Memory B cell (primary cell): ENCODE measurements around the gene LYPD4.

Experiments used
- ATAC-seq: fragments of 150-1000 bp; cut with Tn5 transposase; 2 replicates; pipeline ENCODE4 v1.10.0; 2021; ENCODE audit warnings: low read depth, mild to moderate bottlenecking, moderate library complexity
- DNase-seq, 2 donors: peaks; one replicate each; pipeline ENCODE4 v3.0.0; 2022; ENCODE audit warnings: low spot score in 2 of 2
- H3K27ac Mint-ChIP-seq: one replicate; pipeline ENCODE4 v1.8.0; 2022; ENCODE audit warnings: mild to moderate bottlenecking, moderate library complexity, mixed read lengths
- H3K27me3 Mint-ChIP-seq: one replicate; pipeline ENCODE4 v1.8.0; 2022; ENCODE audit warnings: mixed read lengths
- H3K36me3 Mint-ChIP-seq: one replicate; pipeline ENCODE4 v1.8.0; 2022; ENCODE audit warnings: mild to moderate bottlenecking, mixed read lengths
- H3K4me1 Mint-ChIP-seq: one replicate; pipeline ENCODE4 v1.8.0; 2022; ENCODE audit warnings: mixed read lengths
- H3K4me3 Mint-ChIP-seq: one replicate; pipeline ENCODE4 v1.8.0; 2022; ENCODE audit warnings: mild to moderate bottlenecking, moderate library complexity, mixed read lengths
- H3K9me3 Mint-ChIP-seq: one replicate; pipeline ENCODE4 v1.8.0; 2022; ENCODE audit warnings: mixed read lengths

LYPD4 gene

DNA sequence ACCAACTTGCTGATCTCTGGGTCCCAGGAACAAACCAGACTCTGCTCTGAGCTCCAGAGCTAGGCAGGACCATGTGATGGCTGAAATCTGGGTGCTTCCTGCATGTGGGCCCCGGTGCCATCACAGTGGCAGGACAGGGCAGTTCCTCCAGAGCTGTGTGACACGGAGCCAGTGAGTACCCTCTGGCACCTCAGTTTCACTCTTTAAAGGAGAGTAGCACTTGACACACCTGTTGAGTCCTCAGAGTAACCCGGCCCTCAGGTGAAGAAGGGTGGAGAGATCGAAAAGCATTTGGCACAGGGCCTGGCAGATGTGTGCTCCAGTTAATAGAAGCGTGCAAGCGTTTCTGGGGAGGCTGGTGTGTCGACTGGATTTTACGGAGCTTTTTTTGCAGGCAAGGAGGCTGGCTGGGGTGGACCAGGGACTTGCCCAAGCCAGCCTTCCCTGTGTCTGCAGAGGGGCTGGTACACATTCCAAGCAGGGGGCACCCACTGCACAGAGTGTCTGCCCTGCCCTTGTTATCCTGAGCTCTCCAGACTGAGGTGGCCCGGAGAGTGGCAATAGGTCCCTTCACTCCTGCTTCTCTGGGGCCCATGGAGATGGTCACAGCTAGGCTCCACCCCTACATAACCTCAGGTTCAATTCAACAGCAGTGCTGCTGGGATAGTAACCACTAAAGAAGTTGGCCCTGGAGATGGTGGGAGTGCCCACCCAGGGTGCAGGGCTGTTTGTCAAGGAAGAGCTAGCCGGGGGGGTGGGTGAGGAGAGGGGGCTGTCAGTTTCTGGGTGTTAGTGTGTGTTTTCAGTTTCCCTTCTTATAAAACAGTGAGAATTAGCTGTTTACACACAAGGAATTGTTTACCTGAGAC, 23.9 kb upstream of the LYPD4 start:
- no peak for DNase-seq
- H3K4me3 Mint-ChIP-seq, result no peak overlapping the region
- peaks cover 52% of the 10 kb centered on the region for H3K4me1 Mint-ChIP-seq
- H3K27me3 Mint-ChIP-seq, result no peaks in the 10 kb centered on the region
- H3K9me3 Mint-ChIP-seq, result no peaks in the 10 kb centered on the region
- H3K27ac Mint-ChIP-seq, result peak overlapping the region; percentile 93
- ATAC-seq, result no peak
- H3K36me3 Mint-ChIP-seq, result peaks cover 20% of the 10 kb centered on the region

DNA sequence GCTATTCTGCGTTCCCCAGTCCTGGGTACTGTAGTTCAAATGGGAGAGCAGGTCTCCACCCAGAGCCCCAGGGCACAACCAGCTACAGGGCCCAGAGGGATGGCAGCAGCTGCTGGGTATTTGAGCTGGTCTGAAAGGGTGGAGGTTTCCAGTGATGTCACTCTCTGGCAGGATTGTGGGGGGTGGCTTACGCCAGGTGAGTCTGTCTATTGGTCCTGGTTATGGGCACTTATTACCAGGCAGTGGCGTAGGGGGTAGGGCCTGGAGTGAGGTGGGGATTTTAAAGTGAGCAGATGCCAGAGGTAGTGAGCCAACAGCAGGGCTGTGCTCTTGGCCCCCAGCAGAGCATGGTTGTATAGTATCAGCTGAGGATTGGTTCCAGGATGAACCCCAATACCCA, 21.8 kb upstream of the LYPD4 start:
- Mint-ChIP-seq H3K36me3 (peaks cover 24% of the 10 kb centered on the region), H3K4me1 (peaks cover 47% of the 10 kb centered on the region), H3K4me3 (no peak overlapping the region), H3K27ac (peak overlapping the region; percentile 78), H3K27me3 (no peaks in the 10 kb centered on the region), H3K9me3 (no peaks in the 10 kb centered on the region)
- DNase-seq (no peak), ATAC-seq (peak; percentile 34)

DNA sequence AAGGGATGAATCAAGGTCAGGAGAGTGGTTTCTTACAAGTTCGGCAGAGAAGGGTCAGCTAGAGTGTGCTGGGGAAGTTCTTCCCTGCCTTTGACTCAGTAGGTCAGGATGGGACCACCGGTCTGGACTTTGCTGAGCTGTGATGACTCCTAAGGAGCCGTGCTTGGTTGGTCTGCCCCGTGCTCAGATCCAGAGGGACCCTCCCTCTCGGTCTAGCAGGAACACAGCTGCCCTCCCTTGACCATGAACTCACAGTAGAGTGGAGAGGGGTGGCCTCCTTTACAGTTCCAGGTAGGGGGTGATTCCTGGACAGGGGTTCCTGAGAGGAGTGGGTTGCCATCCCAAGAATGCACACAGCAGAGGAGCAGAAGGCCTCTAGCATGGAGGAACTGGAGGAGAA, 19.9 kb upstream of the LYPD4 start:
- no peaks in the 10 kb centered on the region for H3K9me3 Mint-ChIP-seq
- peak overlapping the region; percentile 84 for H3K27ac Mint-ChIP-seq
- no peak overlapping the region for H3K4me3 Mint-ChIP-seq

DNA sequence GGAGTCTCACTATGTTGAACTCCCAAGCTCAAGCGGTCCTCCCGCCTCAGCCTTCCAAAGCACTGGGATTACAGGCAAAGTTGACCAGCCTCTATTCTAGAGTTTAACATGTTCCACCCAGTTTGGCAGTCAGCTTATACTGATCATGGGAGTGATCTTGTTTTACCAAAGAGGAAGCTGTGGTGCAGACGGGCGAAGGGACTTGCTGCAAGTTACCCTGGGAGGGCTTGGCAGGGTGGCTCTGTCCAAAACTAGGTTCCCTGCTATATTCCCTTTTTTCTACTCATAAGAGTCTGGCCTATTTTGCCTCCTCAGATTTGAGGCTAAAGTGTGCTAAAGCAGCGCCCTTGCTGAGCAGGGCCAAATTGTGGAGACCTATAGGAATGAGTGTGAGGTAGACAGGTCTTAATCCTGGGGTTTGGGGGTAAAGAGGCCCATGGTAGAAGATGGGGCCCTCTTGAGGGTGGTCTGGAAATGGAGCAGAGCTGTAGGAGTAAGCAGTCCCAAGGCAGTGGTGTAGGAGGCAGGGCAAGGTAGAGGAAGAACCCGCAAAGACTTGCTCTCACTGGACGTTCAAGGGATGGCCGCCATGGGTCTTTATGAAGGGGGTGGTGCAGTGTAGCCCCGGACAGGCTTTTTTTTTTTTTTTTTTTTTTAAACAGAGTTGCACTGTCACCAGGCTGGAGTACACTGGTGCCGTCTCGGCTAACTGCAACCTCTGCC, 18.9 kb upstream of the LYPD4 start:
- H3K4me3 Mint-ChIP-seq, result peak overlapping the region; percentile 22
- peaks cover 37% of the 10 kb centered on the region for H3K4me1 Mint-ChIP-seq
- H3K36me3 Mint-ChIP-seq, result peaks cover 17% of the 10 kb centered on the region
- H3K27ac Mint-ChIP-seq, result peak overlapping the region; percentile 84
- ATAC-seq, result no peak
- H3K9me3 Mint-ChIP-seq, result no peaks in the 10 kb centered on the region
- DNase-seq, result no peak
- no peaks in the 10 kb centered on the region for H3K27me3 Mint-ChIP-seq

More for the DNA sequence above, 19.9 kb upstream of the LYPD4 start:
- peaks cover 41% of the 10 kb centered on the region for H3K4me1 Mint-ChIP-seq
- DNase-seq, result no peak
- no peaks in the 10 kb centered on the region for H3K27me3 Mint-ChIP-seq
- no peak for ATAC-seq
- peaks cover 17% of the 10 kb centered on the region for H3K36me3 Mint-ChIP-seq

DNA sequence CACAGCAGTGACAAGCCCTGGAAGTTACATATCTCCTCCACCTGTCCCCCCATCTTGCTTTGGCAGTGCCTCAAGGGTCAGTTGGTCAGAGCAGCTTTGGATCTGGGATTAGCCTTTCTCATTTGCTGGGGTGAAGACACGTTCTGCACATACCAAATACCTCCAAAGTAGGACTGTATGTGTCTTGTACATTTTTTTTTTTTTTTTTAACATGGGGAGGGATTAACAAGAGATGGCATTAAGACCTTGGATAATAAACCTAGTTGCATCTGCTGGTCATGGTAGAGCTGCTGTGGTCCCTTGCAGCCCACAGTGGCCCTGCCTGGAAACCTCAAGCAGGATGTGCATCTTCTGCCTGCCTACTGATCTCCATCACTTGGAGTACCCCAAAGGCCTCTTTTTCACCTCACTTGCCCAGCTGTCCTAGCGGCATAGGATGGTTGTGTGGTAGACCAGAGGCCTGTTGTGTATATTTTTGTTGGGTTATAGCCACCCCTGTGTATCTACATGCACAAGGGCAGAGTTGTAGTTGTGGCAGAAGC, 18.0 kb upstream of the LYPD4 start:
- H3K36me3 Mint-ChIP-seq, result peaks cover 13% of the 10 kb centered on the region
- ATAC-seq, result no peak
- no peaks in the 10 kb centered on the region for H3K27me3 Mint-ChIP-seq
- peak overlapping the region; percentile 37 for H3K4me3 Mint-ChIP-seq
- H3K9me3 Mint-ChIP-seq, result no peaks in the 10 kb centered on the region
- peaks cover 30% of the 10 kb centered on the region for H3K4me1 Mint-ChIP-seq
- H3K27ac Mint-ChIP-seq, result peak overlapping the region; percentile 56
- DNase-seq, result no peak

DNA sequence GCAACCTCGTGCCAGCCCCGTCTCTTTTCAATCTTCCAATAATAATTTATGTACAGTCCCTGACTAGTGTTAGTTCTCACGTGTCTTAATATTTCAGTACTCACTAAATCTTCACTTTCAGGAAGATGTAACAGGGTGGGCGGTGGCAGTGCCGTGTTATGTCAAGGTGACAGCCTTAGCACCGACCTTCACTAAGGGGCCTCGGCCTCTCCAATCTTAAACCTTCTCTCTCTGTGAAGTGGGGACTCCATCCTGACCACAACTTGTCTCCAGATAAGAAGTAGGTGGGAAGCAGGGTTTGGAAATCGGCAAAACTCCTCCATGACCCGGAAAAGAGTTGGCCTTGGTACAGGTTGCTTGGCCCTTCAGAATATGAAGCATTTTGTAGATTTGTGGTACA, 17.4 kb upstream of the LYPD4 start:
- DNase-seq (no peak), ATAC-seq (no peak)
- H3K27me3 Mint-ChIP-seq, result no peaks in the 10 kb centered on the region
- peak overlapping the region; percentile 85 for H3K27ac Mint-ChIP-seq
- H3K9me3 Mint-ChIP-seq, result no peaks in the 10 kb centered on the region
- peaks cover 13% of the 10 kb centered on the region for H3K36me3 Mint-ChIP-seq
- H3K4me1 Mint-ChIP-seq, result peaks cover 30% of the 10 kb centered on the region
- H3K4me3 Mint-ChIP-seq, result peak overlapping the region; percentile 88

DNA sequence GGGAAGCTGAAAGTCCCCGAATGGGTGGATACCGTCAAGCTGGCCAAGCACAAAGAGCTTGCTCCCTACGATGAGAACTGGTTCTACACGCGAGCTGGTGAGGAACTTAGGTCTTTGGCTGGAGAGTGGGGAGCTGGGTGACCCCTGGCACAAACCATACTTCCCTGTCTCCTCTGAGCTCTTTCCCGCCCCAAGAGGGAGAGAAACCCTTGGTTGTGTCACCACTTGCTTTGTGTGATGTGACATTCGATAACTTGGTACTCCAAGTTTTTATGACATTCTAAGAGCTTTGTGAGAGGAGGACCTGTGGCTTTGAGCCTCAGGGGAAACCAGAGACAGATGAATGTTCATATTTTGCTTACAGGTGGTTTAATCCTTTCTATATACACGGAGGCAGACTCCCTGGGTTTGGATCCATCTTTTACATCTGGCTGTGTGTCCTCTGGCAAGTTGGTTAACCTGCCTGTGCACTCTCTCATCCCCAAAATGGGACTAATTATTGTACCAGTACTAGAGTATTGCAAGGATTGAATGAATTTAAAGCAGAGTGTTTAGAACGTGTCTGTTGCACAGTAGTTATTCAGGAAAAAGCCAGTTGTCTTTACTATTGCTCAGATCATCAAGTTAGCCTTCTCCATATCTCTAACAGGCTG, 16.8 kb upstream of the LYPD4 start:
- H3K4me3 Mint-ChIP-seq, result peak overlapping the region; percentile 88
- peaks cover 27% of the 10 kb centered on the region for H3K4me1 Mint-ChIP-seq
- peaks cover 13% of the 10 kb centered on the region for H3K36me3 Mint-ChIP-seq
- H3K9me3 Mint-ChIP-seq, result no peaks in the 10 kb centered on the region
- ATAC-seq (no peak), DNase-seq (no peak)
- H3K27me3 Mint-ChIP-seq, result no peaks in the 10 kb centered on the region
- H3K27ac Mint-ChIP-seq, result peak overlapping the region; percentile 85

DNA sequence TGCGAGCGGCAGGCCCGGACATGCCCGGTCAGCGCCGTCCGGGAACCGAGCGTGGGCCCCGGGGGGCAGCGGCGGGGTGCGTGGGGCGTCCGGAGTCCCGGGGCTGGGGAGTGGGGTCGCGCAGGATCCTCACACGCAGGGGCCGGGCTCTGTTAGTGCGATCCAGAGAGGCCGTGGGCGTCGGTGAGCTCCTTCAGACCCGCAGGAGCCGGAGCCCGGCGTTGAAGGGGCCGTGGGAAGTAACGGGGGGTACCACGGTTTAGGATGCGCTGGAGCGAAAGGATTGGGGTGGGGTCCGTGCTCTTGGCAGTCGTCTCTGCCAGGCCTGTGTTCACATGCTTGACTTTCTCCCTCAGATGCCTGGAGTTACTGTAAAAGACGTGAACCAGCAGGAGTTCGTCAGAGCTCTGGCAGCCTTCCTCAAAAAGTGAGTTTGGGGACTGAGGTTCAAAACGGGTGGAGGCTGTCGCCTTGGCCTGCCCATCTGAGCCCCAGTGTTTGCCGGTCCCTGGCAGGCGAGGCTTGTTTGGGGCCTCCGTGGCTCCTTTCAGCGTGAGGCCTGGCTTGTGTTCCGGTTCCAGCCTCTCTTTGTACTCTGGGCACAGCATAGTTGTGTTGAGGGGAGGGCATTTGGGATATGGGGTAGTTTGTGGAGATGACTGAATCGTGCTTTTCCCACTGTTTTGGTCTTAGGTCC, 16.1 kb upstream of the LYPD4 start:
- no peaks in the 10 kb centered on the region for H3K9me3 Mint-ChIP-seq
- ATAC-seq, result no peak
- H3K4me3 Mint-ChIP-seq, result peak overlapping the region; percentile 88
- no peak for DNase-seq
- H3K27ac Mint-ChIP-seq, result peak overlapping the region; percentile 85
- peaks cover 13% of the 10 kb centered on the region for H3K36me3 Mint-ChIP-seq
- peaks cover 25% of the 10 kb centered on the region for H3K4me1 Mint-ChIP-seq
- no peaks in the 10 kb centered on the region for H3K27me3 Mint-ChIP-seq

DNA sequence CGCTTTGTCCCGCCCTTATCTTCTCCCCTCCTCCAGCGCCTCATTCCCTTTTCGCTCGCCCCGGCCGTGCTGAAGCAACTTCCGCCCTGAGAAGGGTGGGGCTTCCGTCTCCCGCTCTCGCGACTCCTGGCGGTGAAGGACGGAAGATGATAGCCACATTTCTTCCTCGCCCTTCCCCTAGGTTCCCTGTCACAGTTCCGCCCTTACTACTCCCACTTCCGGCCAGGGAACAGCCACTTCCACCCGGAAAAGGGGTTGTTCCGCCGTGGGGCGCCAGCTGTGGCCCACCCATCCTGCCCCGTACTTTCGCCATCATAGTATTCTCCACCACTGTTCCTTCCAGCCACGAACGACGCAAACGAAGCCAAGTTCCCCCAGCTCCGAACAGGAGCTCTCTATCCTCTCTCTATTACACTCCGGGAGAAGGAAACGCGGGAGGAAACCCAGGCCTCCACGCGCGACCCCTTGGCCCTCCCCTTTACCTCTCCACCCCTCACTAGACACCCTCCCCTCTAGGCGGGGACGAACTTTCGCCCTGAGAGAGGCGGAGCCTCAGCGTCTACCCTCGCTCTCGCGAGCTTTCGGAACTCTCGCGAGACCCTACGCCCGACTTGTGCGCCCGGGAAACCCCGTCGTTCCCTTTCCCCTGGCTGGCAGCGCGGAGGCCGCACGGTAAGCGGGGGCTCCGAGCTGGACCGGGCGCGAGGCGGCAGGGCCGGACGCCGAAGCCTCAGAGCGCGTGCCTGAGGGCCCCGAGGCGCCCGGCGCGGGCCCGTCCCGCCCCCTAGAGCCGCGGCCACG, 15.3 kb upstream of the LYPD4 start, which contains the start of gene RPS19:
Gene RPS19 (plus strand): TSS at position 638 of the 801 bp plus-strand sequence. CDS start 520 bp downstream, outside the sequence.
- Mint-ChIP-seq H3K4me1 (peaks cover 25% of the 10 kb centered on the region), H3K27me3 (no peaks in the 10 kb centered on the region), H3K4me3 (peak within 1 kb of the TSS; percentile 88), H3K9me3 (no peaks in the 10 kb centered on the region), H3K36me3 (peaks cover 13% of the 10 kb centered on the region), H3K27ac (peak within 1 kb of the TSS; percentile 85)
- ATAC-seq (peak; percentile 82), DNase-seq (peak; percentile 98)

DNA sequence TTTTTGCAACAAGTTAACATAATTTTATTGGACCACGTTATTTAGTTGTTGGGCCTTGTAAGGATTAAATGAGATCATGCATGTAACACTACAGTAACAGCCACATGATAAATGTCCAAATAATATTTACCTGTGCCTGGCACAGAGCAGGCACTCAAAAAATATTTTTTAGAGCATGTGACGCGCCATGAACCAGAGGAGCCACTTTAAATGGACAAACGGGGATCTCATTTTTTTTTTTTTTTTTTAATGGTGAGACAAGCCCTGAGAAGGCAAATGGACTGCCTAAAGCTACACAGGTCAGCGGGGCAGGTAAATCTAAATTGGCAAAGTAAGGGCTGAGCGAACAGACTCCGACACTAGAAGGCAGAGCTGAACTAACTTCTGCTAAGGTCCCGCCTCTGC, 14.7 kb upstream of the LYPD4 start:
- Mint-ChIP-seq H3K4me1 (peaks cover 24% of the 10 kb centered on the region), H3K27me3 (peaks cover 3% of the 10 kb centered on the region), H3K36me3 (peaks cover 13% of the 10 kb centered on the region), H3K4me3 (peak overlapping the region; percentile 88), H3K27ac (peak overlapping the region; percentile 85), H3K9me3 (no peaks in the 10 kb centered on the region)
- DNase-seq, result no peak
- no peak for ATAC-seq

DNA sequence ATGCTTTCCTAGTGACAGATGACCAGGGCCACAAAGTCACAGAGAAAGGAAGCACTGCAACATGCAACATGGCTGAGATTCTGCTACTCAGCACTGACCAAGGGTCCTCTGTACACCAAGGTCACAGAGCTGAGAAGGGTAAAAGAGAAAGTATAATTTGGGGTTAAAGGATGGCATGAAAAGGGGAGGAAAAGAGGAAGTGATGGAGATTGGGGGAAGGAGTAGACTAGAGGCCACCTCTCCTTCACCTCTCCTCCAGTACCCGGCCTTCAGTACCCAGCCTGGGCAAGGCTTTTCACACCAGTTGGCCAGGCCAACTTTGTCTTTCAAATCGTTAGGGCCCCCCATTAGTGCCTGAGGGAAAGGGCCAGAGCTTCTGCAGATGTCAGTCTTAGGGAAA, 9.3 kb upstream of the LYPD4 start:
- Mint-ChIP-seq H3K36me3 (no peaks in the 10 kb centered on the region), H3K4me1 (peaks cover 2% of the 10 kb centered on the region)
- ATAC-seq, result peak; percentile 19

DNA sequence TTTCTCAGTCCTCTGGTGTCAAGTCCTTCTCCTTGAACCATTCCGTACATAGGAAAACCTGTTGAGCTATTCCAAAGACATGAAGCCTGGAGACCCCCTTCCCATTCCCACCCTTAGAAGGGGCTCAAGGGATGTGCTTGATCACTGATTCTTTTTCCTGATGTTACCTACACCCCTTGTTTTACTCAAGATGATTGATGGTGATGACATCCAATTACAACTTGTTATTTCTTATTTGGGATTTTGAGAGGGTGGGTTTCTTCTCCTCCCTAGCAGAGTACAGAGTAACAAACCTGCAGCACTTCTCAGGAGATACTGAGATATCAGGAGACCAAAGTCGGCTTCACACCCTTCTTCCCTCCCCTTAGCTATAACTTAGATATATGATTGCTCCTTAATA, 8.9 kb upstream of the LYPD4 start:
- Mint-ChIP-seq H3K27me3 (peaks cover 5% of the 10 kb centered on the region), H3K27ac (no peak overlapping the region), H3K9me3 (no peaks in the 10 kb centered on the region), H3K4me3 (no peak overlapping the region), H3K4me1 (peaks cover 2% of the 10 kb centered on the region), H3K36me3 (no peaks in the 10 kb centered on the region)
- no peak for DNase-seq
- ATAC-seq, result no peak

More for the DNA sequence above, 9.3 kb upstream of the LYPD4 start:
- H3K27me3 Mint-ChIP-seq, result peaks cover 5% of the 10 kb centered on the region
- no peak overlapping the region for H3K27ac Mint-ChIP-seq
- no peaks in the 10 kb centered on the region for H3K9me3 Mint-ChIP-seq
- DNase-seq, result no peak
- no peak overlapping the region for H3K4me3 Mint-ChIP-seq

DNA sequence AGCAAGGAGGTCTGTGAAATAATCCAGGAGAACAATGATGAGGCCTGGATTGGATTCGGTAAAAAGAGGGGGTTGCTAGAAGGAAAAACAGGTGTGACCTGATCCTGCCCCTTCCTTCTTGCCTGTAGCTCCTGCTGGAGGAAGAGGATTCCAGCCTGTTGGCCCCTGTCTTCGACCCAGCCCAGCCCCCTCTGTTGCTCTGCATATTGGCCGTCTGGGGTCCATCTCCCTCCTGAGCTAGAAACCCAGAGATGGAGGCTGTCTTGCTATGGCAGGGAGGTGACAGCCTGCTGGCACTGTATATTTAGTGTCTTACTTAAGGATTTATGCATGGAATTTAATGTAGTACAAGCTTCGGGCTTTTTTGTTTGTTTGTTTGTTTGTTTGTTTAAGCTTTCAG, 7.0 kb upstream of the LYPD4 start:
- Mint-ChIP-seq H3K4me1 (peaks cover 2% of the 10 kb centered on the region), H3K27me3 (peaks cover 5% of the 10 kb centered on the region), H3K27ac (no peak overlapping the region), H3K9me3 (no peaks in the 10 kb centered on the region), H3K36me3 (no peaks in the 10 kb centered on the region), H3K4me3 (no peak overlapping the region)
- DNase-seq, result no peak
- no peak for ATAC-seq
